PFSK-1 (cell line): ENCODE data around the gene ARHGAP28.

ENCODE experiments used
- FOXP2 ChIP-seq: optimal IDR thresholded peaks from 2 replicates; pipeline ENCODE3; 2011; ENCODE audit warnings: borderline replicate concordance, control low read depth, inconsistent platforms; ENCODE audit not compliant: insufficient read depth; ENCODE audit errors: extremely low read length, extremely low read depth
- POLR2AphosphoS5 ChIP-seq: IDR thresholded peaks from 2 replicates; pipeline ENCODE4 v1.6.1; 2012; ENCODE audit warnings: low read depth, mild to moderate bottlenecking, control low read depth, low read length, moderate library complexity
- SIN3A ChIP-seq: IDR thresholded peaks from 2 replicates; pipeline ENCODE4 v1.6.1; 2012; ENCODE audit warnings: mild to moderate bottlenecking, low read length, moderate library complexity, borderline replicate concordance; ENCODE audit not compliant: insufficient read depth
- TF ChIP-seq, protein P1 (sequence below), 2 experiments: IDR thresholded peaks; 2 replicates each; pipeline versions ENCODE4 v1.6.1 to v1.8.0; 2011 to 2012; ENCODE audit warnings: low read depth in 2 of 2, low read length in 2 of 2, control low read depth in 1 of 2, inconsistent platforms in 1 of 2, mild to moderate bottlenecking in 1 of 2, moderate library complexity in 1 of 2; ENCODE audit not compliant: insufficient read depth in 1 of 2

DNA sequence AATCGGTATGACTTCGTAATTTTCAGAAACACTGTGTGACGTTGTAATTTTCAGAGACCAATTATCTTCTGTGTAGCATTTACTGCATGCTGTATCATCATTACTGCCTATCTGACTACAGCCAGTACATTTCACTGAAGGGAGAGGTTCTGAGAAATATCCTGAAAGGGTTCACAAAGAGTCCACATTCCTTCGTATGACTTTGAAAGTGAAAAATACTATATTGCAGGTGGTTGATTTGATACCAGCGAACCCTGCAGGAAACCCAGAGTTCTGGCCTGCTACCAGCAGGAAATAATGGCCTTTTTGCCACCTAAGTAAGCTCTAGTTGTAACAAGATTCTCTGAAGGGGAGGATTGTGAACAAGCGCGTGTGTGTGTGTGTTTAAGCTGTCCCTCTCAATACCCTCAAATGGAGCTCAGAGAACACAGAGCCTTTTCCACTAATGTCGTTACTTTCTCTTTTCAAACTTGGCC lies 155.5 kb downstream of the ARHGAP28 start:
- TF ChIP-seq POLR2AphosphoS5 (no peak), FOXP2 (no peak), SIN3A (no peak)
- TF ChIP-seq, protein P1, sequence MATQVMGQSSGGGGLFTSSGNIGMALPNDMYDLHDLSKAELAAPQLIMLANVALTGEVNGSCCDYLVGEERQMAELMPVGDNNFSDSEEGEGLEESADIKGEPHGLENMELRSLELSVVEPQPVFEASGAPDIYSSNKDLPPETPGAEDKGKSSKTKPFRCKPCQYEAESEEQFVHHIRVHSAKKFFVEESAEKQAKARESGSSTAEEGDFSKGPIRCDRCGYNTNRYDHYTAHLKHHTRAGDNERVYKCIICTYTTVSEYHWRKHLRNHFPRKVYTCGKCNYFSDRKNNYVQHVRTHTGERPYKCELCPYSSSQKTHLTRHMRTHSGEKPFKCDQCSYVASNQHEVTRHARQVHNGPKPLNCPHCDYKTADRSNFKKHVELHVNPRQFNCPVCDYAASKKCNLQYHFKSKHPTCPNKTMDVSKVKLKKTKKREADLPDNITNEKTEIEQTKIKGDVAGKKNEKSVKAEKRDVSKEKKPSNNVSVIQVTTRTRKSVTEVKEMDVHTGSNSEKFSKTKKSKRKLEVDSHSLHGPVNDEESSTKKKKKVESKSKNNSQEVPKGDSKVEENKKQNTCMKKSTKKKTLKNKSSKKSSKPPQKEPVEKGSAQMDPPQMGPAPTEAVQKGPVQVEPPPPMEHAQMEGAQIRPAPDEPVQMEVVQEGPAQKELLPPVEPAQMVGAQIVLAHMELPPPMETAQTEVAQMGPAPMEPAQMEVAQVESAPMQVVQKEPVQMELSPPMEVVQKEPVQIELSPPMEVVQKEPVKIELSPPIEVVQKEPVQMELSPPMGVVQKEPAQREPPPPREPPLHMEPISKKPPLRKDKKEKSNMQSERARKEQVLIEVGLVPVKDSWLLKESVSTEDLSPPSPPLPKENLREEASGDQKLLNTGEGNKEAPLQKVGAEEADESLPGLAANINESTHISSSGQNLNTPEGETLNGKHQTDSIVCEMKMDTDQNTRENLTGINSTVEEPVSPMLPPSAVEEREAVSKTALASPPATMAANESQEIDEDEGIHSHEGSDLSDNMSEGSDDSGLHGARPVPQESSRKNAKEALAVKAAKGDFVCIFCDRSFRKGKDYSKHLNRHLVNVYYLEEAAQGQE (IDR thresholded peaks at IDR 0.05; ENCODE audit: insufficient read depth in 1 of 2, low read depth in 2 of 2, low read length in 2 of 2), result no peak
